Muscle of back (tissue), 11 donors: ENCODE results near the gene CIRBP. TPM values are rescaled to one million over a fixed set of nuclear protein-coding genes. Genes with fewer than 3 reads are reported as not detected.

Experiments
- DNase-seq, 3 donors: peaks; one replicate each; pipeline versions ENCODE4 v3.0.0 to v3.0.0-alpha.2; 2013
- polyA plus RNA-seq, 10 donors: library from polyadenylated mRNA; unstranded; fragments of 120-200 nt; gene quantifications; one replicate each; pipeline ENCODE4 v1.2.1, GENCODE V29; 2013; ENCODE audit not compliant: insufficient read length in 10 of 10

CIRBP gene
- polyA plus RNA-seq, 10 donors, result 408 to 480 (median 436) TPM

- DNase-seq, result peak; percentile 68 to 87 (median 78)
Observed at GRCh38 chr19:1264801-1265614, 4.1 kb upstream of the CIRBP start.

GRCh38 chr19:1265615-1266128 lies 3.5 kb upstream of the CIRBP start:
- DNase-seq, result no peak

DNA sequence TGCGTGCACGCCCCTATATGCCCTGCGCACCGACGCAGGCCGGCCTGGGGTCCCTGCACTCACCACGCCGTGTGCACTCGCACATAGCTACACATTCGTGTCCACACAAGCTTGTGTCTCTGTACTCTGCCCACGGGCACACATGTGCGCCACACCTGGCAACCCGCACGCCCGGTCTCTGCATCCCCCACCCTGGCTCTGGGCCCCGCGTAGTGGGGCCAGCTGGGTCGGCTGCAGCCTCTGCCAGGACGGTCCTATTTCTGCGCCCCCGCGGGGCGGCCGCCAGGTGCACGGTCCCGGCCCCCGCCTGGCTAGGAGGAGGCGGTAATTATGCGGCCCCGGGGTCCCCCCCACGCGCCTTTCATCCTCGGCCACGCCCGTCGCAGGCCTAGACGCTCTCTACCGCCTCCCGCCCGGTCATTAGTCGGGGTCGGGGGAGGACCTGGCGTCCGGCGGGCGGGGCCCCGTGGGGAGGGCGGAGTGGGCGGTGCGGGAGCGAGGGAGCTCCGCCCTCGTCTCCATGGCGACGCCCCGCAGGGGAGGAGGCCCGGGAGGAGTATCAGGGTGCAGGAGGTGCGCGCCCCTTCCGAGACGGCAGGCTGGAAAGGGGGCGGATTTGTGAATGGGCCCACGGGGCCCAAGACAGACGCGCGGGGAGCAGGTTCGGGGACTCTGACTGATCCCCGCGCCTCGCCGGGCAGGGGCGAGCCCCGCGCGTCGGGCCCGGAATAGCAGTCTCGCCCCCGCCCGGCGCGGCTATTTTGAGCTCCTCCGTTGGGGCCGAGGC lies 2.8 kb upstream of the CIRBP start:
- DNase-seq, result peak; percentile 80 to 91 (median 85)

DNA sequence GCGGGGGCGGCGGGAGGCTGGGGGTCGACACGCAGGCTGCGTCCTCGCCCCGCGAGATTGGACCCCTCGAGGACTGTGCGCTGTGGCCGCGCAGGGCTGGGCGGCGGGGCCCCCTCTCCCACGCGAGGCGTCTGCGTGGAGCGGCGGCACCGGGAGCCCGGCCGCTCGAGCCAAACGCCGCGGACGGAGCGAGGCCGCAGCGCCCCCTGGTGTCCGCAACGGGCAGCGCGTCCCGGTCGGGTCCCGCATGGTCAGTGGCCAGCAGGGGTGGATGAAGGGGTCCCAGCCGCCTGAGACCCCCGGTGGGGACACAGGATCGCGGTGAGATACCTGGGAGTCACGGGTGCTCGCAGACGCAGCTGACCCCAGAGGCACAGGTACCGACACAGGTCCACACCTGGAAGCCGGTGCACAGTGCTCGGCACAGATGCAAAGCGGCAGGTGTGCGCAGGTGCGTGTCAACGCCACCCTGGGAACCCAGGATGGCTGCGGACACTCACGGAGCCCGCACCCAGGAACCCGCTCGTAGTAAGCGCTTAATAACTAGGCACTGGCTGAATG lies 2.1 kb upstream of the CIRBP start:
- peak in 1 of 3 donors; percentile 82 for DNase-seq

GRCh38 chr19:1267477-1268225 lies 1.5 kb upstream of the CIRBP start:
- DNase-seq, result peak in 1 of 3 donors; percentile 48

GRCh38 chr19:1268226-1269064 lies 687 bp upstream of the CIRBP start:
- DNase-seq, result peak in 1 of 3 donors; percentile 45

GRCh38 chr19:1269478-1270212 lies 513 bp downstream of the CIRBP start:
- DNase-seq, result peak; percentile 87 to 95 (median 92)

- DNase-seq, result no peak
Observed at GRCh38 chr19:1270213-1270853, 1.2 kb downstream of the CIRBP start.

DNA sequence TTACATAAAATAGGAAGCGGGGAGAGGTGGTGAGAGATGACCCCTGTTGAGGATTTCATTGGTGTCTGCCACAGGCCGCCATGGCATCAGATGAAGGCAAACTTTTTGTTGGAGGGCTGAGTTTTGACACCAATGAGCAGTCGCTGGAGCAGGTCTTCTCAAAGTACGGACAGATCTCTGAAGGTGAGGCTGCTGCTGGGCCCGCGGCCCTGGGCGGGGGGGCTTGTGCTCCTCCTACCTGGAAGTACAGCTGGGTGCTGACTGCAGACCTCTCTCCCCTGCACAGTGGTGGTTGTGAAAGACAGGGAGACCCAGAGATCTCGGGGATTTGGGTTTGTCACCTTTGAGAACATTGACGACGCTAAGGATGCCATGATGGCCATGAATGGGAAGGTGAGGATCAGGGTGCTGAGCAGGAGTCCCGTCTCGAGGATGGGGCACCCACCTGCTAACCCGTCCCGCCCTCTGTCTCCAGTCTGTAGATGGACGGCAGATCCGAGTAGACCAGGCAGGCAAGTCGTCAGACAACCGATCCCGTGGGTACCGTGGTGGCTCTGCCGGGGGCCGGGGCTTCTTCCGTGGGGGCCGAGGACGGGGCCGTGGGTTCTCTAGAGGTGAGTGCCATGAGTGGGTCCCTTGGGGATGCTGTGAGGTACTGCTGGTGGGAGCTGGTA lies 1.9 kb downstream of the CIRBP start:
- DNase-seq, result no peak

DNA sequence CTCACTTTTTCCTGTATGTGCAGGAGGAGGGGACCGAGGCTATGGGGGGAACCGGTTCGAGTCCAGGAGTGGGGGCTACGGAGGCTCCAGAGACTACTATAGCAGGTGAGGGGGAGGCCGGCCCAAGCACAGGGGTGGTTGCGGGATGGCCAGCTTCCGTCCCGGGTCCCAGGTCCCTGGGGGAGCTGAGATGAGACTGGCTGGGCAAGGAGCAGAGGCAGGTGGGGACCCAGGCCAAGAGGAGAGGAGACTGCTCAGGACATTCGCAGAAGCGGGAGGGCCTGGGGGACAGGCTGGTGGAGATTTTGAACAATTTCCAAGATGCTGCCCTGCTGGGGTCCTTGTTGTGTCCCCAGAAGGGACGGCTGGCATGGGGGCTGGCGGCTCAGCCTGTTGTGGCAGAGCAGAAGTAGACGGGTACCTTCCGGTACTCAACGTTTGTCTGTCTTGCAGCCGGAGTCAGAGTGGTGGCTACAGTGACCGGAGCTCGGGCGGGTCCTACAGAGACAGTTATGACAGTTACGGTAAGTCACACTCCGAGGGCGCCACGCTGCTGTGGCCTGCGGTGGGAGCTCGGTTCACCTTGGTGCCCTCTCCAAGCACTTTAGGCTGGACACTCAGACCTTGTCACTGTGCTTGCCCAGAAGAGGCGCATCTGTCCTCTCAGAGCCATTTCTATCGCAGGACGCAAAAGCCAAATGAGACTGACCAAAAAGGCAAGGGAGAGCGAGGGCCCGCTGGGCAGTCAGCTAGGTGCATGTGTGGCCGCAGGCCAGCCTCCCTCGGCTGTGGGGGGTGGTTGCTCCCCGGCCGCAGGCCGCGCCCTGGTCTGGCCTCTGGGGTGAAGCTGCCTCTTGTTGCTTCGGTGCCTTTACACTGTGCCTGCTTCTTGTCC lies 2.6 kb downstream of the CIRBP start:
- DNase-seq, result no peak

- DNase-seq, result no peak
Observed at GRCh38 chr19:1272423-1273262, 3.5 kb downstream of the CIRBP start.

DNA sequence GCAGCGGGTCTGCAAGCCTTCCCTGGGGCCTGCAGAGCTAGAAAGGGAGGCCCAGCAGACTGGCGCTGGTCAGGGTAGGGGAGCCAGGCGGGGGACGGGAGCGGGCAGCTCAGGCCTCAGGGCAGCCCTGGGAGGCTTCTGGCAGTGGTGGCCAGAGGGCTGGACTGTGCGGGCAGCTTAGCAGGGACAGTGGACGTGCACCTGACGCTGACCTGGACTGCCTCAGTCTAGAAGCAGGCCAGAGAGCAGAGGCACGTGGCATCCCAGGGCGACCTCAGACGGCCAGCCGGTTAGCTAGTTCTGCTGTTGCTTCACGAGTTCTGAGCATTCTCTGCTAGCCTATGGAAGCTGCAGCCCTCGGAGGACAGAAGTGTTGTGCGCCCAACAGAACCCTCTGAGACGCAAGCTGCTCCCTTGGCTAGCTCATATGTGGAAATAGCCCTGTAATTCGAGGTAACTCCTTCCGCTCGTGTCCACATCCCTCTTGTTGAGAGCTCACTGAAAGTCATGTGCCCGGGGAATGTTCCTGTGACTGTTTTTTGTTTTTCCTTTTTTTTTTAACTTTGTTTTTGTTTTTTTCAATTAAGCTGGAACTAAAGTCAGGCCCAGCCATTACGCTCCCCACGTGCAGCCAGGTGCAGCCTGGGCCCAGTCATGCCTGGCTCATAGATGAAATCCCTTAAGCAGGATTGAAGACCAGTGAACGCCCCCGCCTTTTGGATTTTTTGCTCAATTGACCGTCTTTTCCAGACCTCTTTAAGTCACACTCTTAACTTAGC lies 4.3 kb downstream of the CIRBP start:
- DNase-seq, result no peak

DNA sequence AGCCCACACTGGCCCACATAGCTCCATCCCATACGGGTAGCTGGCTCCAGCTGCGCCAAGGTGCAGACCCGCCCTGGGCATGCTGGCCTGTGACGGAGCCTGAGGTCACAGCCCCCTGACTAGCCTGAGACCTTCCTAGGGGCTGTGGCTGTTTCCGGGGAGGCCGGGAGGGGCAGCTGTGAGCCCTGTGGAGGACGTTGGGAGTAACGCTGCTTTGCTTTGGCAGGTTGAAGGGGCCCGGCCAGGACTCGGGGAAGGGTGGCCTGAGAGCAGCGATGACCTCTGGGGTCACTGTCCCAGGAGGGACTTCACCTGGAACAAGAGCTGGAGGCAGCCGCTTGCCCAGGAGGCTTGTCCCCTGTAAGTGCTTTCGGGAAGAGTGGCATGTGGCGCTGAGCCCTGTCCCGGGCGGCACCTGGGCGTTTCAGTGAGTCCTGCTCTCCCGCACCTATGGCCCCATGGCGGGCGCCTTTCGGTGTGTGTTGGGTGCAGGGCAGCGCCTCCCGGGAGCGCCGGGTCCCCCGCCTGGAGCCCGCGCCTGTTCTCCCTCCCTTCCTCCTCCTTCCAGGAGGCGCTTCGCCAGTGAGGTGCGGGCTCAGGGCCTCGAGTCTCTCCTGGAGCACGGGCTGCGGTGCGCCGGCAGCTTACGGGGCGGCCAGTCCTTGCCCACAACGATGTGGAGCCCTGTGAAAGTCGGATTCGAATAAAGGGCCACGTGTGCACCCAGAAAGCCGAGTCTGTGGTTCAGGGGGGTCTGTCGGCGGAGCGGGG lies 5.1 kb downstream of the CIRBP start:
- DNase-seq, result no peak

- DNase-seq, result no peak
Observed at GRCh38 chr19:1274852-1275259, 5.7 kb downstream of the CIRBP start.
